ENCODE measurements around the gene INO80D.

DNA sequence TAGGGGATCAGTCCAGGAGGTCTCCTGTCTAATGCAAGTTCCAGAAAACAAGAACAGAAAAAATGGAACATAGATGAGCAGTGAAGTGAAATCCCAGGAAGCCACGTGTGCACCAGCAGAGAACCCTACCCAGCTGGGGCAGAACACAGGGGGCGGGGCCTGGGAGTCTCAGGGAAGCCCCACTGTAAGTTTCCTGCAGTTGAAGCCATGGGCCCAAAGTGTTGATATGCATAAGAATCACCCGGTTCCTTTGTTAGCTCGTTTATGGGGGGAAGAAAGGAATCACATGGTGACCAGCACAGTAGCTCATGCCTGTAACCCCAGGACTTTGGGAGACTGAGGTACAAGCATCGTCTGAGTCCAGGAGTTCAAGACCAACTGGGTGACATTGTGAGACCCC lies 131.3 kb downstream of the INO80D start:
- no peak for TF ChIP-seq POLR2A (IDR thresholded peaks at IDR 0.05)
- TF ChIP-seq, protein P1, sequence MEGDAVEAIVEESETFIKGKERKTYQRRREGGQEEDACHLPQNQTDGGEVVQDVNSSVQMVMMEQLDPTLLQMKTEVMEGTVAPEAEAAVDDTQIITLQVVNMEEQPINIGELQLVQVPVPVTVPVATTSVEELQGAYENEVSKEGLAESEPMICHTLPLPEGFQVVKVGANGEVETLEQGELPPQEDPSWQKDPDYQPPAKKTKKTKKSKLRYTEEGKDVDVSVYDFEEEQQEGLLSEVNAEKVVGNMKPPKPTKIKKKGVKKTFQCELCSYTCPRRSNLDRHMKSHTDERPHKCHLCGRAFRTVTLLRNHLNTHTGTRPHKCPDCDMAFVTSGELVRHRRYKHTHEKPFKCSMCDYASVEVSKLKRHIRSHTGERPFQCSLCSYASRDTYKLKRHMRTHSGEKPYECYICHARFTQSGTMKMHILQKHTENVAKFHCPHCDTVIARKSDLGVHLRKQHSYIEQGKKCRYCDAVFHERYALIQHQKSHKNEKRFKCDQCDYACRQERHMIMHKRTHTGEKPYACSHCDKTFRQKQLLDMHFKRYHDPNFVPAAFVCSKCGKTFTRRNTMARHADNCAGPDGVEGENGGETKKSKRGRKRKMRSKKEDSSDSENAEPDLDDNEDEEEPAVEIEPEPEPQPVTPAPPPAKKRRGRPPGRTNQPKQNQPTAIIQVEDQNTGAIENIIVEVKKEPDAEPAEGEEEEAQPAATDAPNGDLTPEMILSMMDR (IDR thresholded peaks at IDR 0.05) = no peak
